ENCODE results near the gene DYNLT5. TPM values are rescaled to one million over a fixed set of nuclear protein-coding genes. Genes with fewer than 3 reads are reported as not detected.
A peak's percentile ranks its signal among the peaks of the same experiment; 100 is the strongest.

The DYNLT5 gene
- total and polyA plus RNA-seq, 8 donors: 0.73 to 11.3 (median 5.3) TPM

GRCh38 chr1:66758241-66758755 lies 6.0 kb downstream of the DYNLT5 start:
- ATAC-seq (peak; percentile 26), DNase-seq (no peak)
- H3K4me3 ChIP-seq: no peak overlapping the region
- no peak overlapping the region for H3K27ac ChIP-seq
- no peaks in the 10 kb centered on the region for H3K9me3 ChIP-seq
- no peak for TF ChIP-seq CTCF (IDR thresholded peaks at IDR 0.05)
- peaks cover 0 to 9% of the 10 kb centered on the region in 2 donors for H3K27me3 ChIP-seq
- H3K4me1 ChIP-seq: no peaks in the 10 kb centered on the region
- intact Hi-C loops (cut with DNase I): no loop called here
- no peaks in the 10 kb centered on the region for H3K36me3 ChIP-seq

- no peak for TF ChIP-seq CTCF (IDR thresholded peaks at IDR 0.05)
- H3K36me3 ChIP-seq: no peaks in the 10 kb centered on the region
- no peaks in the 10 kb centered on the region for H3K27me3 ChIP-seq
- no peaks in the 10 kb centered on the region for H3K9me3 ChIP-seq
- H3K27ac ChIP-seq: no peak overlapping the region
- DNase-seq: no peak
- intact Hi-C loops (cut with DNase I): loop anchor here in 1 of 2 donors (10.0 kb wide), 1 partner anchor 394 kb away; no protein-coding TSS in a partner anchor
- H3K4me1 ChIP-seq: no peaks in the 10 kb centered on the region
- no peak overlapping the region for H3K4me3 ChIP-seq
- ATAC-seq: no peak
These were observed 8.2 kb downstream of the DYNLT5 start for GRCh38 chr1:66760506-66760905.

- peak overlapping the region in 1 of 2 donors; percentile 33 for H3K27ac ChIP-seq
- no peaks in the 10 kb centered on the region for H3K9me3 ChIP-seq
- ATAC-seq (no peak), DNase-seq (no peak)
- H3K36me3 ChIP-seq: no peaks in the 10 kb centered on the region
- H3K4me3 ChIP-seq: no peak overlapping the region
- TF ChIP-seq CTCF (IDR thresholded peaks at IDR 0.05): no peak
- intact Hi-C loops (cut with DNase I): loop anchor here in 1 of 2 donors (10.0 kb wide), 1 partner anchor 394 kb away; no protein-coding TSS in a partner anchor
- no peaks in the 10 kb centered on the region for H3K27me3 ChIP-seq
- no peaks in the 10 kb centered on the region for H3K4me1 ChIP-seq
These were observed 9.0 kb downstream of the DYNLT5 start for GRCh38 chr1:66761221-66761620.

- Histone ChIP-seq H3K27me3 (no peaks in the 10 kb centered on the region), H3K9me3 (no peaks in the 10 kb centered on the region), H3K27ac (no peak overlapping the region), H3K4me3 (no peak overlapping the region), H3K36me3 (no peaks in the 10 kb centered on the region), H3K4me1 (no peaks in the 10 kb centered on the region)
- ATAC-seq: peak; percentile 71
- peak in 2 of 4 donors; percentile 25 to 54 for DNase-seq
- intact Hi-C loops (cut with DNase I): loop anchor here in 1 of 2 donors (10.0 kb wide), 1 partner anchor 390 kb away; no protein-coding TSS in a partner anchor
- TF ChIP-seq CTCF (IDR thresholded peaks at IDR 0.05): peak; percentile 62 to 74
These were observed 12.8 kb downstream of the DYNLT5 start for GRCh38 chr1:66764994-66765578.

- no peak overlapping the region for H3K27ac ChIP-seq
- H3K27me3 ChIP-seq: no peaks in the 10 kb centered on the region
- no peak for ATAC-seq
- H3K4me3 ChIP-seq: no peak overlapping the region
- H3K36me3 ChIP-seq: no peaks in the 10 kb centered on the region
- no peak for DNase-seq
- intact Hi-C loops (cut with DNase I): loop anchor here in 1 of 2 donors (10.0 kb wide), 1 partner anchor 387 kb away; no protein-coding TSS in a partner anchor
- TF ChIP-seq CTCF (IDR thresholded peaks at IDR 0.05): no peak
- no peaks in the 10 kb centered on the region for H3K9me3 ChIP-seq
- no peaks in the 10 kb centered on the region for H3K4me1 ChIP-seq
These were observed 15.4 kb downstream of the DYNLT5 start for GRCh38 chr1:66767626-66768025.
